Transverse colon (tissue), 4 donors: Measurements from ENCODE around the gene MMP2. TPM values are rescaled to one million over a fixed set of nuclear protein-coding genes. Genes with fewer than 3 reads are reported as not detected.

Experiments used
- DNase-seq: peaks from one replicate; pipeline ENCODE4 v3.0.0-alpha.2; 2019
- H3K27ac ChIP-seq, 4 donors: fragments of 200-600 bp; sonication (generic); 2 replicates each; pipeline ENCODE4 v1.5.1; 2016 to 2018; ENCODE audit warnings: inconsistent platforms in 4 of 4
- H3K27me3 ChIP-seq: fragments of 200-600 bp; sonication (generic); 2 replicates; pipeline ENCODE4 v1.5.1; 2017; ENCODE audit warnings: inconsistent platforms
- H3K36me3 ChIP-seq, 4 donors: fragments of 200-600 bp; sonication (generic); 2 replicates each; pipeline ENCODE4 v1.5.1; 2017 to 2019; ENCODE audit warnings: inconsistent platforms in 4 of 4
- H3K4me1 ChIP-seq, 4 donors: fragments of 200-600 bp; sonication (generic); 2 replicates each; pipeline ENCODE4 v1.5.1; 2017 to 2020; ENCODE audit warnings: inconsistent platforms in 4 of 4
- H3K4me3 ChIP-seq, 4 donors: fragments of 200-600 bp; sonication (generic); 1 replicate in 1 of 4; 2 replicates in 3 of 4; pipeline versions ENCODE4 v1.5.1 to v1.6.1; 2017 to 2019; ENCODE audit warnings: inconsistent platforms in 4 of 4
- H3K9me3 ChIP-seq, 2 donors: fragments of 200-600 bp; sonication (generic); 2 replicates each; pipeline ENCODE4 v1.5.1; 2017 to 2019; ENCODE audit warnings: inconsistent platforms in 2 of 2
- EP300 ChIP-seq: sonication (generic); formaldehyde crosslinking; IDR thresholded peaks from one replicate; pipeline ENCODE4 v1.6.1; 2017; ENCODE audit warnings: antibody characterized with exemption, low read depth
- POLR2A ChIP-seq: fragments of 450-650 bp; IDR thresholded peaks from one replicate; pipeline ENCODE4 v1.6.1; 2016; ENCODE audit warnings: antibody characterized with exemption, mild to moderate bottlenecking, moderate library complexity
- POLR2AphosphoS5 ChIP-seq, 3 donors: sonication (generic); formaldehyde crosslinking; IDR thresholded peaks; one replicate each; pipeline ENCODE4 v1.6.1; 2016; ENCODE audit warnings: antibody characterized with exemption in 3 of 3
- WGBS, 2 donors: methylation state at CpG; one replicate each; pipeline ENCODE4 v1.1.5; 2018; ENCODE audit warnings: low coverage in 1 of 2; 5-methylcytosine and 5-hydroxymethylcytosine counted together
- in situ Hi-C, 4 donors: fragments of 200-750 bp; cut with MboI; loops; one replicate each; pipeline versions ENCODE4 v1.15.0 to v1.15.1; 2017; ENCODE audit warnings: low sequenced_read_pairs in 3 of 4, low pct_ligation_motif_present in 1 of 4, low pct_unique_long_range_greater_than_20kb in 1 of 4
- intact Hi-C: fragments of 100-400 bp; cut with DNase I; formaldehyde crosslinking; loops from one replicate; pipeline ENCODE4 v1.15.1; 2023; ENCODE audit warnings: low total_unique reads
- total RNA-seq, 4 donors: library from RNA; depleted of rRNA; stranded (reverse); fragments of >200 nt; gene quantifications; one replicate each; pipeline ENCODE4 v1.1.0, GENCODE V29; 2016
- TF ChIP-seq, protein P1 (sequence below), 5 experiments: fragments of 200-600 bp in 3 of 5; fragments of 450-650 bp in 2 of 5; sonication (generic) in 3 of 5; IDR thresholded peaks; 1 replicate in 2 of 5; 2 replicates in 3 of 5; pipeline ENCODE4 v1.5.1; 2016 to 2017; ENCODE audit warnings: antibody characterized with exemption in 5 of 5, inconsistent platforms in 3 of 5, mild to moderate bottlenecking in 2 of 5, moderate library complexity in 1 of 5

MMP2 gene
- total RNA-seq, 4 donors from 2014 or later, result 52.7 to 105 (median 73.1) TPM

DNA sequence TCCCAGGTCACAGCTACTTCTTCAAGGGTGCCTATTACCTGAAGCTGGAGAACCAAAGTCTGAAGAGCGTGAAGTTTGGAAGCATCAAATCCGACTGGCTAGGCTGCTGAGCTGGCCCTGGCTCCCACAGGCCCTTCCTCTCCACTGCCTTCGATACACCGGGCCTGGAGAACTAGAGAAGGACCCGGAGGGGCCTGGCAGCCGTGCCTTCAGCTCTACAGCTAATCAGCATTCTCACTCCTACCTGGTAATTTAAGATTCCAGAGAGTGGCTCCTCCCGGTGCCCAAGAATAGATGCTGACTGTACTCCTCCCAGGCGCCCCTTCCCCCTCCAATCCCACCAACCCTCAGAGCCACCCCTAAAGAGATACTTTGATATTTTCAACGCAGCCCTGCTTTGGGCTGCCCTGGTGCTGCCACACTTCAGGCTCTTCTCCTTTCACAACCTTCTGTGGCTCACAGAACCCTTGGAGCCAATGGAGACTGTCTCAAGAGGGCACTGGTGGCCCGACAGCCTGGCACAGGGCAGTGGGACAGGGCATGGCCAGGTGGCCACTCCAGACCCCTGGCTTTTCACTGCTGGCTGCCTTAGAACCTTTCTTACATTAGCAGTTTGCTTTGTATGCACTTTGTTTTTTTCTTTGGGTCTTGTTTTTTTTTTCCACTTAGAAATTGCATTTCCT lies 26.5 kb downstream of the MMP2 start:
- no peaks in the 10 kb centered on the region for H3K36me3 ChIP-seq
- 92% methylated on average over 10 of the region's 10 CpGs; no CpG with 5 or more reads in 1 of the 2 donors for WGBS, 2 donors
- peaks cover 22 to 51% (median 43%) of the 10 kb centered on the region in 4 donors for H3K4me1 ChIP-seq
- peak overlapping the region in 1 of 4 donors; percentile 55 for H3K27ac ChIP-seq
- no peaks in the 10 kb centered on the region for H3K27me3 ChIP-seq
- TF ChIP-seq EP300 (no peak), POLR2AphosphoS5 (IDR thresholded peaks at IDR 0.05) (no peak), POLR2A (no peak)
- TF ChIP-seq, protein P1, sequence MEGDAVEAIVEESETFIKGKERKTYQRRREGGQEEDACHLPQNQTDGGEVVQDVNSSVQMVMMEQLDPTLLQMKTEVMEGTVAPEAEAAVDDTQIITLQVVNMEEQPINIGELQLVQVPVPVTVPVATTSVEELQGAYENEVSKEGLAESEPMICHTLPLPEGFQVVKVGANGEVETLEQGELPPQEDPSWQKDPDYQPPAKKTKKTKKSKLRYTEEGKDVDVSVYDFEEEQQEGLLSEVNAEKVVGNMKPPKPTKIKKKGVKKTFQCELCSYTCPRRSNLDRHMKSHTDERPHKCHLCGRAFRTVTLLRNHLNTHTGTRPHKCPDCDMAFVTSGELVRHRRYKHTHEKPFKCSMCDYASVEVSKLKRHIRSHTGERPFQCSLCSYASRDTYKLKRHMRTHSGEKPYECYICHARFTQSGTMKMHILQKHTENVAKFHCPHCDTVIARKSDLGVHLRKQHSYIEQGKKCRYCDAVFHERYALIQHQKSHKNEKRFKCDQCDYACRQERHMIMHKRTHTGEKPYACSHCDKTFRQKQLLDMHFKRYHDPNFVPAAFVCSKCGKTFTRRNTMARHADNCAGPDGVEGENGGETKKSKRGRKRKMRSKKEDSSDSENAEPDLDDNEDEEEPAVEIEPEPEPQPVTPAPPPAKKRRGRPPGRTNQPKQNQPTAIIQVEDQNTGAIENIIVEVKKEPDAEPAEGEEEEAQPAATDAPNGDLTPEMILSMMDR (IDR thresholded peaks at IDR 0.05), result no peak
- no peak for DNase-seq
- in situ Hi-C loops (no loop called here), intact Hi-C loops (loop anchor here (5.0 kb wide), 1 partner anchor 37 kb away; no protein-coding TSS in a partner anchor)
- no peak overlapping the region for H3K4me3 ChIP-seq
- H3K9me3 ChIP-seq, result no peaks in the 10 kb centered on the region

DNA sequence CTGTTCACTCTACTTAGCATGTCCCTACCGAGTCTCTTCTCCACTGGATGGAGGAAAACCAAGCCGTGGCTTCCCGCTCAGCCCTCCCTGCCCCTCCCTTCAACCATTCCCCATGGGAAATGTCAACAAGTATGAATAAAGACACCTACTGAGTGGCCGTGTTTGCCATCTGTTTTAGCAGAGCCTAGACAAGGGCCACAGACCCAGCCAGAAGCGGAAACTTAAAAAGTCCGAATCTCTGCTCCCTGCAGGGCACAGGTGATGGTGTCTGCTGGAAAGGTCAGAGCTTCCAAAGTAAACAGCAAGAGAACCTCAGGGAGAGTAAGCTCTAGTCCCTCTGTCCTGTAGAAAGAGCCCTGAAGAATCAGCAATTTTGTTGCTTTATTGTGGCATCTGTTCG lies 27.1 kb downstream of the MMP2 start:
- H3K4me1 ChIP-seq, result peaks cover 19 to 45% (median 37%) of the 10 kb centered on the region in 4 donors
- no peaks in the 10 kb centered on the region for H3K27me3 ChIP-seq
- no peaks in the 10 kb centered on the region for H3K36me3 ChIP-seq
- no peaks in the 10 kb centered on the region for H3K9me3 ChIP-seq
- DNase-seq, result no peak
- H3K27ac ChIP-seq, result peak overlapping the region in 1 of 4 donors; percentile 55
- in situ Hi-C loops, result no loop called here
- intact Hi-C loops, result loop anchor here (5.0 kb wide), 1 partner anchor 36 kb away; no protein-coding TSS in a partner anchor
- WGBS, 2 donors, result 35 to 60% methylated on average over 3 to 7 of the region's 7 CpGs
- TF ChIP-seq EP300 (no peak), POLR2AphosphoS5 (IDR thresholded peaks at IDR 0.05) (no peak), POLR2A (no peak)
- TF ChIP-seq, protein P1 (IDR thresholded peaks at IDR 0.05), result no peak
- H3K4me3 ChIP-seq, result no peak overlapping the region

DNA sequence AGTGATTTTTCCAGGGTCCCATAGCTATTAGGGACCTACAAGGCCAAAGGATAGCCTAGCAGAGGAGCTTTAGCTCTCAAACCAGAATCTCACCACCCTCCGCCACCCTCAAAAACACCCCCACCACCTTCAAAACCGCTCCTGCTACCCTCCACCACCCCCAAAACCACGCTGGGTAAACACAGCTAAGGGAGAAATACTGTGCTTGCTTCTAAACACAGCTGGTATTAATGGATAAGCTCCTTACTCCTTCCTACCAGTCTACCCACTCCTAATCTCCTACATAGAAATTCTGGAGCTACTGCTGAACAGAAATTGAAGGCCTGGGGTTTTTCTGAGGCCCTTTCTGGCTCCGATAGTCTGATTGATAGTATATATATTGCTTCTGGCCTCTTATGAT lies 27.7 kb downstream of the MMP2 start:
- Histone ChIP-seq H3K36me3 (no peaks in the 10 kb centered on the region), H3K27ac (no peak overlapping the region), H3K9me3 (no peaks in the 10 kb centered on the region), H3K4me3 (no peak overlapping the region), H3K27me3 (no peaks in the 10 kb centered on the region), H3K4me1 (peaks cover 17 to 38% (median 32%) of the 10 kb centered on the region in 4 donors)
- TF ChIP-seq POLR2A, result no peak
- TF ChIP-seq, protein P1 (IDR thresholded peaks at IDR 0.05), result no peak
- TF ChIP-seq POLR2AphosphoS5 (IDR thresholded peaks at IDR 0.05), result no peak
- DNase-seq, result no peak
- intact Hi-C loops (loop anchor here (5.0 kb wide), 1 partner anchor 36 kb away; no protein-coding TSS in a partner anchor), in situ Hi-C loops (no loop called here)
- 78% methylated on average over 4 of the region's 4 CpGs; no CpG with 5 or more reads in 1 of the 2 donors for WGBS, 2 donors

DNA sequence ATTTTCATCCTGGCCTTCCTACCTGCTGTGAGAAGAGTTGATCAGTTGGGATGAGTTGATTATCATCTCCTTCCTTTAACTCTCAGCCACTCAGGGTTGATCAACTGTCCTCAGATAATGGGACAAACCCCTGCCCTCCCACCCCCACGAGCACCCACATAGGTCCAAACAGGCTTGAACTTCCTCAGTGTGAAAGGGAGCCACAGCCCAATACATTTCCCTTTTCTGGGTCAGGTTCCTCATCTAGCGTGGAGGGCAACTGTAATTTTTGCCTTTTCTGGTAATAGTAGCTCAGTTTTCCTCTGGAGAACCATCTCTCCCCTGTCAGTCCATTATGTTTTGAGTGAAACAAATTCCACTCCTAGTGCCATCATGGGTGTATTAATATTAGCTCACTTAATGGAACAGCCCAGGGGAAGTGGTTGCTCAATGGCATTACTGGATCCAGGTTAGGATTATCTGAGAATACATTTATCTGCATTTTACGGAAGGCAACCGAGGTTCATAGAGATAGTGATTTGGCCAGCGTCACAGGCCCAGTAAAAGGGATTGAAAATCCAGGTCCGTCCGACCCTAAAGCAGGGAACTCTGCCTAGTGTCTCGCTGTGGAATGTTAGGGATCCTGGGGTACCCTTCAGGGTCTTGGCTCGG lies 29.4 kb downstream of the MMP2 start:
- peaks cover 0 to 5% of the 10 kb centered on the region in 2 donors for H3K9me3 ChIP-seq
- H3K4me3 ChIP-seq, result peak overlapping the region in 1 of 4 donors; percentile 59
- peaks cover under 1 to 21% (median 15%) of the 10 kb centered on the region in 4 donors for H3K4me1 ChIP-seq
- no peak for TF ChIP-seq POLR2A
- no peak for TF ChIP-seq POLR2AphosphoS5 (IDR thresholded peaks at IDR 0.05)
- TF ChIP-seq EP300, result no peak
- TF ChIP-seq, protein P1 (IDR thresholded peaks at IDR 0.05), result no peak
- H3K27me3 ChIP-seq, result no peaks in the 10 kb centered on the region
- no peaks in the 10 kb centered on the region for H3K36me3 ChIP-seq
- in situ Hi-C loops (no loop called here), intact Hi-C loops (loop anchor here (5.0 kb wide), 1 partner anchor 34 kb away; no protein-coding TSS in a partner anchor)
- peak overlapping the region; percentile 63 to 81 (median 76) for H3K27ac ChIP-seq
- WGBS, 2 donors, result 75% methylated on average over 9 of the region's 9 CpGs; no CpG with 5 or more reads in 1 of the 2 donors
- no peak for DNase-seq
